ENCODE measurements around the gene ANP32A. TPM values are rescaled to one million over a fixed set of nuclear protein-coding genes. Genes with fewer than 3 reads are reported as not detected.

The ANP32A gene
- total RNA-seq, 1 experiment from 2014 or later, result 250 TPM

- Mint-ChIP-seq H3K4me3 (ENCODE audit: low read depth, unreplicated experiment) (no peak overlapping the region), H3K27ac (ENCODE audit: unreplicated experiment) (peak overlapping the region; percentile 19), H3K4me1 (ENCODE audit: low read depth, unreplicated experiment) (peaks cover 62% of the 10 kb centered on the region), H3K36me3 (ENCODE audit: insufficient read depth, unreplicated experiment) (peaks cover 17% of the 10 kb centered on the region), H3K9me3 (ENCODE audit: low read depth, unreplicated experiment) (no peaks in the 10 kb centered on the region), H3K27me3 (ENCODE audit: unreplicated experiment) (no peaks in the 10 kb centered on the region)
- no peak for TF ChIP-seq CTCF (IDR thresholded peaks at IDR 0.05; ENCODE audit: unreplicated experiment)
- intact Hi-C loops (cut with micrococcal nuclease; ENCODE audit: unreplicated experiment), result no loop called here
- no peak for DNase-seq
- CTCF ChIA-PET, result interaction anchor here (0.8 to 1.0 kb wide), 2 partner anchors 10 kb away, joined by 4 to 9 read pairs; no protein-coding TSS in a partner anchor
- BruUV-seq (replicated peaks), result no TSS peak
These were observed 13.4 kb downstream of the ANP32A start for GRCh38 chr15:68807249-68807648.

DNA sequence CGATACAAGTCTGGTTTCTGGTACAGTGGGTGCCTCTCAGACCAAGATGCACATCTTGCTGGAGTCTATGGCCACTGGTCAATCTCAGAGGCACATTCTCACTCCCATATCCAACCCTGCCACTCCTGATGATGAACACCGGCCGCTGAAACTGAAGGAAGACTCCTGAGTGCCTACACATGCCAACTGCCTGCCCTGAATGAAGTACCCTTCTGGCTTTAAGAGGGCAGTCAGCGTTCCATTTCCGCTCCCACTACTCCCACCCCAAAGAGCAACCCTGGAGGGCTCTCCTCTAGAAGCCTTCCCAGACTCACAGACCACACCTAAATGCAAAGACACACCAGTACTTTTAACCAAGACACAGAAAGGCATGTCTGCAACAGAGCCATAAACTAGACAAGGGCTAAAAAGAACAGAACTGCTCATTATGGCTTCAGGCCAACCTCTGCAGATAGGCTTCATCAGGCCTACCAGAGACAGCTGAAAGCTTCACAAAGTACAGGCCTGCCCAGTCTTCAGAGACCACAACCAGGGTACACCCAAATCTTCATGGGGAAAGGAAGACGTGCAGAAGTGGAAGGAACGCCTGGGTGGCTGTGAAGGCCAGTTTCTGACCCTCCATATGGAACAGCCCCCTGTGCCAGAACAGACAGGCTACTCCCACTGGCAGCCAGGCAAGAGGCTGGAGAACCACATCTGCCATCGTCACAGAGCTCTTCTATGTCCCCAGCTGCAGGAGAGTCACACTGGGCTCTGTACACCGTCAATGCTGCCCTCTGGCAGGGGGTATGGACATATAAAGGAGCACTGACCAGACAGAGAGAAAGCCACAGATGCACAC is 14.3 kb downstream of the ANP32A start:
- peak overlapping the region; percentile 19 for H3K27ac Mint-ChIP-seq (ENCODE audit: unreplicated experiment)
- DNase-seq, result no peak
- CTCF ChIA-PET, result interaction anchor here (0.8 kb wide), 1 partner anchor 11 kb away, joined by 9 read pairs; no protein-coding TSS in a partner anchor
- peaks cover 17% of the 10 kb centered on the region for H3K36me3 Mint-ChIP-seq (ENCODE audit: insufficient read depth, unreplicated experiment)
- intact Hi-C loops (cut with micrococcal nuclease; ENCODE audit: unreplicated experiment), result no loop called here
- BruUV-seq (replicated peaks), result no TSS peak
- no peak for TF ChIP-seq CTCF (IDR thresholded peaks at IDR 0.05; ENCODE audit: unreplicated experiment)
- no peaks in the 10 kb centered on the region for H3K9me3 Mint-ChIP-seq (ENCODE audit: low read depth, unreplicated experiment)
- peaks cover 65% of the 10 kb centered on the region for H3K4me1 Mint-ChIP-seq (ENCODE audit: low read depth, unreplicated experiment)
- H3K4me3 Mint-ChIP-seq (ENCODE audit: low read depth, unreplicated experiment), result no peak overlapping the region
- no peaks in the 10 kb centered on the region for H3K27me3 Mint-ChIP-seq (ENCODE audit: unreplicated experiment)

GRCh38 chr15:68802373-68802772 is 18.3 kb downstream of the ANP32A start:
- no peak for DNase-seq
- Mint-ChIP-seq H3K27ac (ENCODE audit: unreplicated experiment) (no peak overlapping the region), H3K27me3 (ENCODE audit: unreplicated experiment) (no peaks in the 10 kb centered on the region), H3K4me3 (ENCODE audit: low read depth, unreplicated experiment) (no peak overlapping the region), H3K36me3 (ENCODE audit: insufficient read depth, unreplicated experiment) (no peaks in the 10 kb centered on the region), H3K4me1 (ENCODE audit: low read depth, unreplicated experiment) (peaks cover 32% of the 10 kb centered on the region), H3K9me3 (ENCODE audit: low read depth, unreplicated experiment) (no peaks in the 10 kb centered on the region)
- no peak for TF ChIP-seq CTCF (IDR thresholded peaks at IDR 0.05; ENCODE audit: unreplicated experiment)
- intact Hi-C loops (cut with micrococcal nuclease; ENCODE audit: unreplicated experiment), result no loop called here
- CTCF ChIA-PET, result interaction anchor here (0.7 kb wide), 1 partner anchor 21 kb away, joined by 3 read pairs; no protein-coding TSS in a partner anchor
- no TSS peak for BruUV-seq (replicated peaks)

- intact Hi-C loops (cut with micrococcal nuclease; ENCODE audit: unreplicated experiment), result no loop called here
- H3K4me1 Mint-ChIP-seq (ENCODE audit: low read depth, unreplicated experiment), result peaks cover 29% of the 10 kb centered on the region
- BruUV-seq (replicated peaks), result no TSS peak
These were observed 19.0 kb downstream of the ANP32A start for GRCh38 chr15:68801572-68802148.

More at GRCh38 chr15:68801572-68802148, 19.0 kb downstream of the ANP32A start:
- CTCF ChIA-PET, result no interaction called here
- Mint-ChIP-seq H3K4me3 (ENCODE audit: low read depth, unreplicated experiment) (no peak overlapping the region), H3K27ac (ENCODE audit: unreplicated experiment) (no peak overlapping the region), H3K27me3 (ENCODE audit: unreplicated experiment) (no peaks in the 10 kb centered on the region), H3K36me3 (ENCODE audit: insufficient read depth, unreplicated experiment) (no peaks in the 10 kb centered on the region), H3K9me3 (ENCODE audit: low read depth, unreplicated experiment) (no peaks in the 10 kb centered on the region)
- no peak for DNase-seq
- no peak for TF ChIP-seq CTCF (IDR thresholded peaks at IDR 0.05; ENCODE audit: unreplicated experiment)
